HepG2 (cell line): ENCODE results near the gene COL25A1. TPM values are rescaled to one million over a fixed set of nuclear protein-coding genes. Genes with fewer than 3 reads are reported as not detected.

Experiments used
- ATAC-seq: fragments of 200-7000 bp; cut with Tn5 transposase; 3 replicates; pipeline ENCODE4 v1.9.1; 2020; ENCODE audit warnings: mild to moderate bottlenecking, moderate library complexity
- BruUV-seq: library from RNA; stranded (reverse); fragments of 400-500 nt; replicated peaks from 2 replicates; lab custom pipeline; 2021; lab: Mats Ljungman, UMichigan
- CTCF ChIA-PET: fragments of 300-600 bp; formaldehyde crosslinking; extraction: SDS; loops from one replicate; lab custom pipeline; 2021; ENCODE audit warnings: low total read pairs, inconsistent platforms, low intra/inter-chr PET ratio; lab: Yijun Ruan, JAX
- POLR2A ChIA-PET: fragments of 350-600 bp; sonication (Branson Sonifier 250); formaldehyde crosslinking; loops from one replicate; lab custom pipeline; 2020; ENCODE audit warnings: antibody characterized with exemption, inconsistent platforms; lab: Yijun Ruan, JAX
- DNase-seq: peaks from one replicate; pipeline ENCODE4 v3.0.0-alpha.2; 2015; ENCODE audit warnings: low spot score
- FAIRE-seq: peaks from 3 replicates; lab custom pipeline; 2011; peaks lifted over from hg19 to GRCh38; lab: Jason Lieb, UNC
- H2AFZ ChIP-seq: one replicate; pipeline ENCODE4 v1.6.1; 2011; ENCODE audit warnings: low read length, inconsistent platforms
- H3K27ac ChIP-seq: fragments of 300-600 bp; 3 replicates; pipeline ENCODE4 v1.8.0; 2011; ENCODE audit warnings: mixed run types, mild to moderate bottlenecking, mixed read lengths, low read length, inconsistent platforms; ENCODE audit not compliant: insufficient read depth; ENCODE audit errors: extremely low read length
- H3K27me3 ChIP-seq, 2 experiments: fragments of 200-600 bp in 1 of 2; 2 replicates in 1 of 2; 3 replicates in 1 of 2; pipeline versions ENCODE4 v1.6.0 to v1.8.0; 2011; ENCODE audit warnings: low read length in 2 of 2, mild to moderate bottlenecking in 2 of 2, moderate library complexity in 2 of 2, inconsistent platforms in 1 of 2; ENCODE audit not compliant: insufficient read depth in 2 of 2, control insufficient read depth in 1 of 2
- H3K36me3 ChIP-seq, 2 experiments: fragments of 200-600 bp in 1 of 2; replicated peaks in 1 of 2; 2 replicates in 1 of 2; 3 replicates in 1 of 2; pipeline versions ENCODE4 v1.5.1 to v1.8.0; 2011; ENCODE audit warnings: low read length in 2 of 2, inconsistent platforms in 1 of 2; ENCODE audit not compliant: insufficient read depth in 2 of 2, control insufficient read depth in 1 of 2
- H3K4me1 ChIP-seq: 2 replicates; pipeline ENCODE4 v1.5.1; 2012; ENCODE audit warnings: low read length, inconsistent platforms; ENCODE audit not compliant: insufficient read depth
- H3K4me2 ChIP-seq: 2 replicates; pipeline ENCODE4 v1.6.0; 2011; ENCODE audit warnings: low read depth, low read length, inconsistent platforms
- H3K4me3 ChIP-seq, 3 experiments: fragments of 200-600 bp in 1 of 3; sonication (generic), shearing (Covaris generic) in 1 of 3; replicated peaks in 1 of 3; 2 replicates each; pipeline ENCODE4 v1.5.1; 2011 to 2016; ENCODE audit warnings: low read length in 3 of 3, inconsistent platforms in 2 of 3, low read depth in 2 of 3, mild to moderate bottlenecking in 2 of 3, control low read depth in 1 of 3, mixed read lengths in 1 of 3; ENCODE audit not compliant: insufficient read depth in 1 of 3
- H3K79me2 ChIP-seq: one replicate; pipeline ENCODE4 v1.6.1; 2011; ENCODE audit warnings: low read length, inconsistent platforms; ENCODE audit not compliant: insufficient read depth
- H3K9ac ChIP-seq: 2 replicates; pipeline ENCODE4 v1.6.0; 2011; ENCODE audit warnings: mild to moderate bottlenecking, low read depth, low read length, inconsistent platforms; ENCODE audit not compliant: insufficient read depth
- H3K9me3 ChIP-seq: 2 replicates; pipeline ENCODE4 v1.5.1; 2012; ENCODE audit warnings: mild to moderate bottlenecking, low read length
- H4K20me1 ChIP-seq: 2 replicates; pipeline ENCODE4 v1.6.0; 2011; ENCODE audit warnings: inconsistent platforms, mild to moderate bottlenecking, low read length, moderate library complexity; ENCODE audit not compliant: insufficient read depth
- AKNA ChIP-seq: sonication (generic); formaldehyde crosslinking; IDR thresholded peaks from 2 replicates; pipeline ENCODE4 v1.4.0; 2020; ENCODE audit warnings: missing genetic modification reagents, borderline replicate concordance
- E2F5 ChIP-seq: sonication (generic); formaldehyde crosslinking; conservative IDR thresholded peaks from 2 replicates; pipeline ENCODE4 v1.4.0; 2020; ENCODE audit warnings: missing genetic modification reagents
- ZNF326 ChIP-seq: sonication (generic); formaldehyde crosslinking; IDR thresholded peaks from 2 replicates; pipeline ENCODE4 v1.4.0; 2020; ENCODE audit warnings: missing genetic modification reagents, borderline replicate concordance
- ZNF570 ChIP-seq: sonication (generic); formaldehyde crosslinking; IDR thresholded peaks from 2 replicates; pipeline ENCODE4 v1.4.0; 2020; ENCODE audit warnings: mild to moderate bottlenecking, missing genetic modification reagents, borderline replicate concordance
- in situ Hi-C: cut with HindIII; loops from 2 replicates; pipeline ENCODE4 v1.10.0; 2017; ENCODE audit warnings: low pct_unique_long_range_greater_than_20kb; ENCODE audit not compliant: extremely low pct_ligation_motif_present
- intact Hi-C: fragments of 100-400 bp; cut with micrococcal nuclease; formaldehyde crosslinking; loops from one replicate; pipeline ENCODE4 v1.10.0; 2022; ENCODE audit not compliant: unreplicated experiment
- polyA plus RNA-seq, 8 experiments: library from polyadenylated mRNA; depleted of rRNA in 3 of 8; stranded (reverse) in 7 of 8; unstranded in 1 of 8; fragments of >200 nt; fragmentation: Illumina TruSeq in 4 of 8; extraction: Trizol in 4 of 8; gene quantifications; 2 replicates each; pipeline versions ENCODE4 v1.2.1 to v1.2.3, GENCODE V29; 2011 to 2016; ENCODE audit warnings: low read depth in 4 of 8, missing spikeins in 1 of 8, mixed read lengths in 1 of 8; ENCODE audit not compliant: insufficient read depth in 1 of 8
- total RNA-seq, 5 experiments: library from RNA; depleted of rRNA; stranded (reverse); fragments of >200 nt; fragmentation: Illumina TruSeq; extraction: Trizol; gene quantifications; 2 replicates each; pipeline ENCODE4 v1.2.3, GENCODE V29; 2016; ENCODE audit warnings: low read depth in 1 of 5

The COL25A1 gene
- total and polyA plus RNA-seq, 2 of the 13 experiments (the other 11 are each of a cell fraction or from before 2014, with no cell fraction given) = not detected

DNA sequence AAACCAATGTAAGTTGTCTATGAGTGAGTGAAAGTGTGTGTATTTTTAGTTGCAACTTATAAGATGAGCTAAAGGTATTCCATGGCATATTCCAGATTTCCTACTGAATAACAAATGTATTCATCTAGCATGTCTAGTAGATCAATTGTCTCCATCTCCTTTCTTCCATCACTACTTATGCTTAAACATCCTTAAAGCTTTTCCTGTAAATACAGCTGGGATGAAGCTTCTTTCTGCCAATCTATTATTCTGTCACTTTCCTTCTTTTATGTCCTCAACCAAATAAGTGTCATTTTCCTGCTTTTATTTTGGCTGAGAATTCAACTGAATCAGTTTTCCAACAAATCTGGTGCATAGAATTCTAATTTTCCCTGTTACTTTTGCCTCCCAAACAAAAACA, 136.3 kb downstream of the COL25A1 start:
- in situ Hi-C loops (no loop called here), intact Hi-C loops (no loop called here)
- Histone ChIP-seq H3K36me3 (no peaks in the 10 kb centered on the region), H3K9ac (no peak overlapping the region), H4K20me1 (no peaks in the 10 kb centered on the region), H3K27ac (no peak overlapping the region), H2AFZ (no peak overlapping the region), H3K79me2 (no peaks in the 10 kb centered on the region), H3K27me3 (no peaks in the 10 kb centered on the region; a peak in 1 of 5 replicates), H3K9me3 (no peaks in the 10 kb centered on the region), H3K4me1 (no peaks in the 10 kb centered on the region), H3K4me3 (no peak overlapping the region), H3K4me2 (no peak overlapping the region)
- DNase-seq (no peak), ATAC-seq (no peak), FAIRE-seq (no peak)
- BruUV-seq = no TSS peak
- TF ChIP-seq E2F5 (CRISPR knock-in tag) (no peak), AKNA (CRISPR knock-in tag) (no peak), ZNF570 (CRISPR knock-in tag) (no peak), ZNF326 (CRISPR knock-in tag) (no peak)
- ChIA-PET CTCF (no interaction called here), POLR2A (no interaction called here)
